ENCODE measurements around the gene CYBA. TPM values are rescaled to one million over a fixed set of nuclear protein-coding genes. Genes with fewer than 3 reads are reported as not detected.

The CYBA gene
- total and polyA plus RNA-seq, 2 of the 4 experiments (the other 2 are of a cell fraction): 65.6 to 169 TPM

- Histone ChIP-seq H3K4me3 (ENCODE audit: insufficient read depth, low read depth, low read length) (no peak overlapping the region), H3K36me3 (ENCODE audit: control insufficient read depth, insufficient read depth, low read length) (peaks cover 44% of the 10 kb centered on the region), H2BK120ac (ENCODE audit: low read depth, low read length) (no peak overlapping the region), H3K9me3 (ENCODE audit: control insufficient read depth, insufficient read depth, low read length) (no peaks in the 10 kb centered on the region), H2AK9ac (replicated peaks; ENCODE audit: low read depth, low read length, poor library complexity) (peak overlapping the region; percentile 65), H2AK5ac (ENCODE audit: low read depth, low read length) (no peak overlapping the region), H4K5ac (ENCODE audit: low read depth, low read length) (no peak overlapping the region), H4K20me1 (ENCODE audit: insufficient read depth, low read length) (peaks cover 21% of the 10 kb centered on the region), H2BK15ac (ENCODE audit: low read depth, low read length) (no peak overlapping the region), H3K27ac (ENCODE audit: insufficient read depth, low read length) (no peak overlapping the region), H3K4ac (ENCODE audit: low read depth, low read length) (no peak overlapping the region), H3K9ac (ENCODE audit: low read depth, low read length) (no peak overlapping the region), H4K91ac (ENCODE audit: insufficient read depth, low read depth, low read length) (no peak overlapping the region), H3K4me2 (ENCODE audit: low read depth, low read length) (no peak overlapping the region), H3K18ac (ENCODE audit: low read depth, low read length) (no peak overlapping the region), H4K8ac (ENCODE audit: low read depth in 2 of 2, low read length in 2 of 2) (no peak overlapping the region), H3K27me3 (ENCODE audit: control insufficient read depth, insufficient read depth, low read length) (no peaks in the 10 kb centered on the region), H3K56ac (ENCODE audit: extremely low read depth, insufficient read depth, low read length) (no peak overlapping the region), H2BK20ac (ENCODE audit: low read depth, low read length) (no peak overlapping the region), H3K14ac (replicated peaks; ENCODE audit: low read depth, low read length) (no peak overlapping the region), H2AFZ (replicated peaks; ENCODE audit: low read length, poor library complexity) (no peak overlapping the region), H3K4me1 (ENCODE audit: control insufficient read depth, insufficient read depth, low read length) (no peaks in the 10 kb centered on the region), H3K79me1 (ENCODE audit: low read depth in 1 of 2, low read length in 2 of 2) (peaks cover 14 to 62% of the 10 kb centered on the region in 2 experiments), H3K9me1 (ENCODE audit: insufficient read depth, low read length) (peaks cover 3% of the 10 kb centered on the region), H3K23ac (ENCODE audit: low read depth, low read length) (no peak overlapping the region), H2BK5ac (ENCODE audit: low read depth, low read length, poor library complexity, severe bottlenecking) (no peak overlapping the region)
- ATAC-seq (ENCODE audit: low read depth): no peak
- intact Hi-C loops (cut with micrococcal nuclease): no loop called here
- no peak for DNase-seq
- CTCF ChIA-PET: no interaction called here
- POLR2A ChIA-PET (ENCODE audit: unreplicated experiment): no interaction called here
- BruUV-seq (replicated peaks): no TSS peak
- TF ChIP-seq USF2 (IDR thresholded peaks at IDR 0.05; ENCODE audit: low read depth, low read length) (no peak), BHLHE40 (IDR thresholded peaks at IDR 0.05; ENCODE audit: low read depth, low read length) (no peak), CEBPB (IDR thresholded peaks at IDR 0.05; ENCODE audit: low read depth, low read length) (no peak), SMC3 (IDR thresholded peaks at IDR 0.05; ENCODE audit: low read depth, low read length) (no peak), MAFK (IDR thresholded peaks at IDR 0.05; ENCODE audit: low read depth, low read length) (no peak), POLR2A (IDR thresholded peaks at IDR 0.05; ENCODE audit: low read depth, low read length) (no peak), ELK1 (IDR thresholded peaks at IDR 0.05; ENCODE audit: borderline replicate concordance, low read depth, low read length) (no peak), CHD1 (IDR thresholded peaks at IDR 0.05; ENCODE audit: low read depth, low read length) (no peak), MXI1 (IDR thresholded peaks at IDR 0.05; ENCODE audit: borderline replicate concordance, low read depth, low read length) (no peak), CTCF (conservative IDR thresholded peaks at IDR 0.05; ENCODE audit: low read depth, low read length) (no peak), FOS (IDR thresholded peaks at IDR 0.05; ENCODE audit: low read depth, low read length) (no peak), RFX5 (IDR thresholded peaks at IDR 0.05; ENCODE audit: low read depth, low read length) (no peak), RCOR1 (IDR thresholded peaks at IDR 0.05; ENCODE audit: insufficient replicate concordance, low read length) (no peak)
- dilution Hi-C loops (cut with HindIII; ENCODE audit: low sequenced_read_pairs, unreplicated experiment): no loop called here
- in situ Hi-C loops (cut with MboI; ENCODE audit: low sequenced_read_pairs): no loop called here
- 80% methylated on average over 1 of the region's 10 CpGs; no CpG with 5 or more reads in 1 of the 2 experiments for WGBS, 2 experiments (ENCODE audit: extremely low coverage in 2 of 2, insufficient read length in 1 of 2)
Measured at GRCh38 chr16:88595921-88596320, 54.9 kb downstream of the CYBA start.

Measured in IMR-90 (cell line).